Prostate gland (tissue), 2 donors: ENCODE measurements around the gene CAPRIN2.

Source experiments
- CTCF ChIP-seq, 4 experiments: fragments of 200-600 bp in 2 of 4; fragments of 450-650 bp in 2 of 4; sonication (generic) in 2 of 4; IDR thresholded peaks; 1 replicate in 3 of 4; 2 replicates in 1 of 4; pipeline ENCODE4 v1.5.1; 2016 to 2019; ENCODE audit warnings: antibody characterized with exemption in 4 of 4, mild to moderate bottlenecking in 2 of 4, moderate library complexity in 2 of 4
- POLR2A ChIP-seq: fragments of 450-650 bp; IDR thresholded peaks from one replicate; pipeline ENCODE4 v1.6.1; 2016; ENCODE audit warnings: antibody characterized with exemption, mild to moderate bottlenecking

GRCh38 chr12:30696486-30696885 is 58.3 kb downstream of the CAPRIN2 start:
- TF ChIP-seq POLR2A (no peak), CTCF (IDR thresholded peaks at IDR 0.05) (no peak)
